PC-9 (cell line): ENCODE results near the gene GPC5. TPM values are rescaled to one million over a fixed set of nuclear protein-coding genes. Genes with fewer than 3 reads are reported as not detected.

Experiments used
- BruUV-seq: library from RNA; stranded (reverse); fragments of 400-500 nt; replicated peaks from 2 replicates; lab custom pipeline; 2021; lab: Mats Ljungman, UMichigan
- CTCF ChIA-PET: fragments of 300-600 bp; sonication (Branson Sonifier 250); formaldehyde crosslinking; loops from one replicate; lab custom pipeline; 2022; ENCODE audit warnings: antibody characterized with exemption; lab: Charles Lee
- POLR2A ChIA-PET: fragments of 300-600 bp; sonication (Branson Sonifier 250); formaldehyde crosslinking; loops from one replicate; lab custom pipeline; 2022; ENCODE audit warnings: antibody characterized with exemption; ENCODE audit not compliant: unreplicated experiment; lab: Charles Lee
- DNase-seq, 2 experiments: peaks; one replicate each; pipeline versions ENCODE4 v3.0.0 to v3.0.0-alpha.2; 2015 to 2022; ENCODE audit warnings: mixed read lengths in 1 of 2
- H2AFZ ChIP-seq: fragments of 200-600 bp; sonication (generic); 2 replicates; pipeline ENCODE4 v1.8.1; 2017; ENCODE audit warnings: antibody characterized with exemption
- H3F3A ChIP-seq: fragments of 200-600 bp; sonication (generic); 2 replicates; pipeline ENCODE4 v1.8.1; 2017; ENCODE audit warnings: antibody characterized with exemption, mild to moderate bottlenecking, low read depth; ENCODE audit not compliant: insufficient read depth
- H3K27ac ChIP-seq: fragments of 200-600 bp; sonication (generic); 2 replicates; pipeline ENCODE4 v1.6.1; 2016; ENCODE audit warnings: mixed run types
- H3K27me3 ChIP-seq: fragments of 200-600 bp; sonication (generic); 2 replicates; pipeline ENCODE4 v1.6.1; 2016; ENCODE audit warnings: low read depth, mixed run types; ENCODE audit not compliant: insufficient read depth
- H3K36me3 ChIP-seq: fragments of 200-600 bp; sonication (generic); 2 replicates; pipeline ENCODE4 v1.6.1; 2016; ENCODE audit warnings: low read depth, mixed run types
- H3K4me1 ChIP-seq: fragments of 200-600 bp; sonication (generic); replicated peaks from 2 replicates; pipeline ENCODE4 v1.6.1; 2016; ENCODE audit warnings: mixed run types; ENCODE audit not compliant: insufficient read depth
- H3K4me2 ChIP-seq: fragments of 200-600 bp; sonication (generic); 2 replicates; pipeline ENCODE4 v1.6.1; 2017; ENCODE audit warnings: mixed run types
- H3K4me3 ChIP-seq: fragments of 200-600 bp; sonication (generic); 2 replicates; pipeline ENCODE4 v1.6.1; 2016; ENCODE audit warnings: mixed run types
- H3K79me2 ChIP-seq: fragments of 200-600 bp; sonication (generic); 2 replicates; pipeline ENCODE4 v1.6.1; 2017; ENCODE audit warnings: low read depth, mixed run types
- H3K9me2 ChIP-seq: fragments of 200-600 bp; sonication (generic); 2 replicates; pipeline ENCODE4 v1.8.1; 2017; ENCODE audit warnings: mild to moderate bottlenecking; ENCODE audit not compliant: insufficient read depth
- H3K9me3 ChIP-seq: fragments of 200-600 bp; sonication (generic); 2 replicates; pipeline ENCODE4 v1.8.1; 2016; ENCODE audit warnings: low read depth; ENCODE audit not compliant: insufficient read depth
- H4K20me1 ChIP-seq: fragments of 200-600 bp; sonication (generic); 2 replicates; pipeline ENCODE4 v1.8.1; 2017; ENCODE audit not compliant: insufficient read depth
- EZH2 ChIP-seq: fragments of 200-600 bp; sonication (generic); IDR thresholded peaks from 2 replicates; pipeline ENCODE4 v1.8.0; 2017; ENCODE audit warnings: antibody characterized with exemption, low read depth
- intact Hi-C: fragments of 100-400 bp; cut with micrococcal nuclease; formaldehyde crosslinking; loops from one replicate; pipeline ENCODE4 v1.10.0; 2022; ENCODE audit not compliant: unreplicated experiment
- total RNA-seq: library from RNA; stranded (reverse); gene quantifications from 2 replicates; pipeline ENCODE4 v1.2.3, GENCODE V29; 2021
- TF ChIP-seq, protein P1 (sequence below): fragments of 200-600 bp; sonication (generic); conservative IDR thresholded peaks from 2 replicates; pipeline ENCODE4 v1.6.1; 2017; ENCODE audit warnings: mixed run types, antibody characterized with exemption, mild to moderate bottlenecking, moderate library complexity

The GPC5 gene
- total RNA-seq, 1 experiment from 2014 or later, result not detected

DNA sequence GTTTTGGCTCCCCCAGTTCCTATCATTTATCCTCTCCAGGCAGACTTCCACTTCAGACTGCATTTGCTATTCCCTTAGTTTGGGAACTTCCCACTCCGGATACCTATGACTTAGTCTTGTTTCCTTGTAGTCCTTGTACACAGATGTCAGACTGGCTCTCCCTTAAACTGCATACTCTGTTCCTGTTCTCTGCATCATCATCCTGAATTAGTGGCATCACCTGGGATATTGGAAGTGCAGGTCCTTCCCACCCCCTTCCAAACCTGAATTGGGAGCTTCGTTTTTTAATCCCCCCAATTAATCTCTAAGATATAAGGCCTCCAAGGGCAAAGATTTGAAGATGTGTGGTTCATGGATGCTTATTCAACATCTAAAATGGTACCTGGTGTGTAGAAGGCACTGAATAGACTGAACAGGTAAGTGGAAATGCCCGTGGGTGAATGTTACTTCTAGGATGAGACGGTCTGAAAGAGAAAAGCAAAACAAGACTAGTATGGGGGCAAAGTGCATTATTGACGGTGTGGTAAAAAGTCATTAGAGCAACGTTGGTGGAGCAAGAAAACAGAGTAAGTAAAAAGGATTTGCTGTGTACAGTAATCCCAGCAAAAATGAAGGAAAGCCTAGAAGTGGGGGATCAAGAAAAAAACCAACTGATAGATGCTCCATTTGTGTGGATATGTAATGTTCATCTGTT, 41.4 kb upstream of the GPC5 start:
- POLR2A ChIA-PET, result no interaction called here
- Histone ChIP-seq H3F3A (peaks cover 87% of the 10 kb centered on the region), H3K9me2 (no peaks in the 10 kb centered on the region), H3K27ac (no peak overlapping the region), H2AFZ (no peak overlapping the region), H3K4me3 (no peak overlapping the region), H4K20me1 (peaks cover 46% of the 10 kb centered on the region), H3K79me2 (peaks cover 29% of the 10 kb centered on the region), H3K4me1 (peaks cover 8% of the 10 kb centered on the region), H3K36me3 (peaks cover 42% of the 10 kb centered on the region), H3K4me2 (no peak overlapping the region), H3K27me3 (no peaks in the 10 kb centered on the region), H3K9me3 (no peaks in the 10 kb centered on the region)
- intact Hi-C loops, result no loop called here
- no peak for DNase-seq
- BruUV-seq, result no TSS peak
- no peak for TF ChIP-seq EZH2
- TF ChIP-seq, protein P1, sequence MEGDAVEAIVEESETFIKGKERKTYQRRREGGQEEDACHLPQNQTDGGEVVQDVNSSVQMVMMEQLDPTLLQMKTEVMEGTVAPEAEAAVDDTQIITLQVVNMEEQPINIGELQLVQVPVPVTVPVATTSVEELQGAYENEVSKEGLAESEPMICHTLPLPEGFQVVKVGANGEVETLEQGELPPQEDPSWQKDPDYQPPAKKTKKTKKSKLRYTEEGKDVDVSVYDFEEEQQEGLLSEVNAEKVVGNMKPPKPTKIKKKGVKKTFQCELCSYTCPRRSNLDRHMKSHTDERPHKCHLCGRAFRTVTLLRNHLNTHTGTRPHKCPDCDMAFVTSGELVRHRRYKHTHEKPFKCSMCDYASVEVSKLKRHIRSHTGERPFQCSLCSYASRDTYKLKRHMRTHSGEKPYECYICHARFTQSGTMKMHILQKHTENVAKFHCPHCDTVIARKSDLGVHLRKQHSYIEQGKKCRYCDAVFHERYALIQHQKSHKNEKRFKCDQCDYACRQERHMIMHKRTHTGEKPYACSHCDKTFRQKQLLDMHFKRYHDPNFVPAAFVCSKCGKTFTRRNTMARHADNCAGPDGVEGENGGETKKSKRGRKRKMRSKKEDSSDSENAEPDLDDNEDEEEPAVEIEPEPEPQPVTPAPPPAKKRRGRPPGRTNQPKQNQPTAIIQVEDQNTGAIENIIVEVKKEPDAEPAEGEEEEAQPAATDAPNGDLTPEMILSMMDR, result no peak
- CTCF ChIA-PET, result interaction anchor here (0.6 kb wide), 1 partner anchor 8 kb away, joined by 3 read pairs; no protein-coding TSS in a partner anchor

DNA sequence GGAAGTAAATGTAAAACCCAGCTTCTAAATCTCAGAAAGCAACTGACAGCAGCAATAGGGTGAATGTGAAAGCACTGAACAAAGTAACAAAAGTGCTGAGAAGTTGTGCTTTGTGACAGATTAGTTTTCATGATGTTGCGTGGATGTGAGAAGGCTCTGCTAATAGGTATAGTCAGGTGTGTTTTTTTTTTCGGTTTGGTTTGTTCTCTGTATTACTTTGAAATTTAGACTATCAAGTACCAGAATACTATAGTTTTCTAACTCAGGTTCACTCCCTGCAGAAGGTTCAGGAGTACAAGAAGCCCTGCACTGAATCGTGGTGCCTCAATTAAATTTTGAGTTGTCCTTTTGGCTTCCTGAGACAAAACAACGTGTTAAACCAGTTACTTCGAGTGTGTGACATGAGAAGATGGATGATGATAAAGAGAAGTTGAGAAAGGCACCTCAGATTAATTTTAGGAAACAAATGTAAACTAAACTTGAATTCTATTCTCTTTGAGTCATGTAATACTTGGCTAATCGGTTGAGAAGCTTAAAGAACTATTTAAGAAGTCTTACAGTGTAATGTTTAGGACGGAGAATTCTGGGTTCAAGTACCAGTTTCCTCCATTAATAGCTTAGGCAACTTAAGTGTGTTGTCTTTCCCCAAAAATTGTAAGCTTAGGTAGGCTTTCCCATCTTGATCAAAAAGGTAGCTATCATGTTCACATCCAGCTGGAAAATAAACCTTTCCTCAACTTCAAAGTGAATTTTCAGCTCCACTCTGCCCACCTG, 40.6 kb upstream of the GPC5 start:
- H3F3A ChIP-seq, result peaks cover 80% of the 10 kb centered on the region
- no peak for DNase-seq
- CTCF ChIA-PET, result interaction anchor here (0.6 kb wide), 1 partner anchor 8 kb away, joined by 3 read pairs; no protein-coding TSS in a partner anchor
- no peak for TF ChIP-seq EZH2
- TF ChIP-seq, protein P1, result no peak
- H3K9me3 ChIP-seq, result no peaks in the 10 kb centered on the region
- H3K4me3 ChIP-seq, result no peak overlapping the region
- intact Hi-C loops, result no loop called here
- H3K79me2 ChIP-seq, result peaks cover 22% of the 10 kb centered on the region
- POLR2A ChIA-PET, result no interaction called here
- H3K4me1 ChIP-seq, result peaks cover 8% of the 10 kb centered on the region
- no peak overlapping the region for H2AFZ ChIP-seq
- H3K27ac ChIP-seq, result no peak overlapping the region
- H3K9me2 ChIP-seq, result no peaks in the 10 kb centered on the region
- peaks cover 39% of the 10 kb centered on the region for H4K20me1 ChIP-seq
- no peak overlapping the region for H3K4me2 ChIP-seq
- BruUV-seq, result no TSS peak
- H3K27me3 ChIP-seq, result no peaks in the 10 kb centered on the region
- H3K36me3 ChIP-seq, result peaks cover 34% of the 10 kb centered on the region

DNA sequence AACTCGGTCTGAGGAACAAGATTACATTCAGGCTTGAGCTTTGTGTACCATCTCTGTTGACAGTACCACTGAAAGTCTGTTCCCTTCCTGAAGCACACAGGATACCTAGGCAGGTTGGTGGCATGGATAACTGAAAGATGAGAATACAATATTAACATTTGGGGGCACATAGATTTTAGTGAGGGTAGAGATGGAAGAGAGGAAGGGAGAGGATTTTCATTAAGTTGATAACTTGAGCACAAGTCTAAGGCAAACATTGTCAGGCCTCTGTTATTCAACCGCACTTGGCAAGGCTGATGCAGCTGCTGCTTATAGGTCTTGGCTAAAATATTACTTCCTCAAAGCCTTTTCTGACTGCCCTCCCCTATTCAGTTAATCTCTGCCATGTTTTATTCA, 40.0 kb upstream of the GPC5 start:
- H3K4me1 ChIP-seq, result peaks cover 8% of the 10 kb centered on the region
- BruUV-seq, result no TSS peak
- H3K9me2 ChIP-seq, result no peaks in the 10 kb centered on the region
- peaks cover 18% of the 10 kb centered on the region for H3K79me2 ChIP-seq
- no peak overlapping the region for H3K4me2 ChIP-seq
- H4K20me1 ChIP-seq, result peaks cover 33% of the 10 kb centered on the region
- peaks cover 76% of the 10 kb centered on the region for H3F3A ChIP-seq
- no peak overlapping the region for H2AFZ ChIP-seq
- intact Hi-C loops, result no loop called here
- peaks cover 30% of the 10 kb centered on the region for H3K36me3 ChIP-seq
- no peak for DNase-seq
- no peaks in the 10 kb centered on the region for H3K9me3 ChIP-seq
- POLR2A ChIA-PET, result no interaction called here
- H3K4me3 ChIP-seq, result no peak overlapping the region
- H3K27ac ChIP-seq, result no peak overlapping the region
- CTCF ChIA-PET, result no interaction called here
- TF ChIP-seq, protein P1, result no peak
- TF ChIP-seq EZH2, result no peak
- H3K27me3 ChIP-seq, result no peaks in the 10 kb centered on the region
